ENCODE data around the gene CREB3.

DNA sequence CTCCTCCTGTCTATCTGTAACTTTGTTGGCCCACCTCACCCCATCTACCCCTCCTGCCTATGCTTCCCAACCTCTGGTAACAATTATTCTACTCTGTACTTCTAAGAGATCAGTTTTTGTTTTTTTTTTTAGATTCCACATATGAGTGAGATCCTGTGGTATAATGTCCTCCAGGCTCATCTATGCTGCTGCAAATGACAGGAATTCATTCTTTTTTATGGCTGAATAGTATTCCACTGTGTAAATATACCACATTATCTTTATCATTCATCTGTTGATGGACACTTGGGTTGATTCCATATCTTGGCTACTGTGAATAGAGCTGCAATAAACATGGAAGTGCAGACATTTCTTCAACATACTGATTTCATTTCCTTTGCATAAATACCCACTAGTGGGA, 51.0 kb downstream of the CREB3 start:
- TF ChIP-seq, protein P1, sequence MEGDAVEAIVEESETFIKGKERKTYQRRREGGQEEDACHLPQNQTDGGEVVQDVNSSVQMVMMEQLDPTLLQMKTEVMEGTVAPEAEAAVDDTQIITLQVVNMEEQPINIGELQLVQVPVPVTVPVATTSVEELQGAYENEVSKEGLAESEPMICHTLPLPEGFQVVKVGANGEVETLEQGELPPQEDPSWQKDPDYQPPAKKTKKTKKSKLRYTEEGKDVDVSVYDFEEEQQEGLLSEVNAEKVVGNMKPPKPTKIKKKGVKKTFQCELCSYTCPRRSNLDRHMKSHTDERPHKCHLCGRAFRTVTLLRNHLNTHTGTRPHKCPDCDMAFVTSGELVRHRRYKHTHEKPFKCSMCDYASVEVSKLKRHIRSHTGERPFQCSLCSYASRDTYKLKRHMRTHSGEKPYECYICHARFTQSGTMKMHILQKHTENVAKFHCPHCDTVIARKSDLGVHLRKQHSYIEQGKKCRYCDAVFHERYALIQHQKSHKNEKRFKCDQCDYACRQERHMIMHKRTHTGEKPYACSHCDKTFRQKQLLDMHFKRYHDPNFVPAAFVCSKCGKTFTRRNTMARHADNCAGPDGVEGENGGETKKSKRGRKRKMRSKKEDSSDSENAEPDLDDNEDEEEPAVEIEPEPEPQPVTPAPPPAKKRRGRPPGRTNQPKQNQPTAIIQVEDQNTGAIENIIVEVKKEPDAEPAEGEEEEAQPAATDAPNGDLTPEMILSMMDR (IDR thresholded peaks at IDR 0.05; ENCODE audit: poor library complexity, severe bottlenecking) = no peak
- TF ChIP-seq EP300 (conservative IDR thresholded peaks at IDR 0.05; ENCODE audit: poor library complexity, severe bottlenecking) (no peak), SMC3 (conservative IDR thresholded peaks at IDR 0.05; ENCODE audit: poor library complexity) (no peak), POLR2AphosphoS5 (IDR thresholded peaks at IDR 0.05) (no peak), MXI1 (conservative IDR thresholded peaks at IDR 0.05; ENCODE audit: poor library complexity, severe bottlenecking) (no peak), EZH2 (IDR thresholded peaks at IDR 0.05; ENCODE audit: borderline replicate concordance, insufficient read depth, low read length, poor library complexity, severe bottlenecking) (no peak), RAD21 (conservative IDR thresholded peaks at IDR 0.05) (no peak), TAF1 (IDR thresholded peaks at IDR 0.05; ENCODE audit: low read depth) (no peak)
- TF ChIP-seq, protein P2, sequence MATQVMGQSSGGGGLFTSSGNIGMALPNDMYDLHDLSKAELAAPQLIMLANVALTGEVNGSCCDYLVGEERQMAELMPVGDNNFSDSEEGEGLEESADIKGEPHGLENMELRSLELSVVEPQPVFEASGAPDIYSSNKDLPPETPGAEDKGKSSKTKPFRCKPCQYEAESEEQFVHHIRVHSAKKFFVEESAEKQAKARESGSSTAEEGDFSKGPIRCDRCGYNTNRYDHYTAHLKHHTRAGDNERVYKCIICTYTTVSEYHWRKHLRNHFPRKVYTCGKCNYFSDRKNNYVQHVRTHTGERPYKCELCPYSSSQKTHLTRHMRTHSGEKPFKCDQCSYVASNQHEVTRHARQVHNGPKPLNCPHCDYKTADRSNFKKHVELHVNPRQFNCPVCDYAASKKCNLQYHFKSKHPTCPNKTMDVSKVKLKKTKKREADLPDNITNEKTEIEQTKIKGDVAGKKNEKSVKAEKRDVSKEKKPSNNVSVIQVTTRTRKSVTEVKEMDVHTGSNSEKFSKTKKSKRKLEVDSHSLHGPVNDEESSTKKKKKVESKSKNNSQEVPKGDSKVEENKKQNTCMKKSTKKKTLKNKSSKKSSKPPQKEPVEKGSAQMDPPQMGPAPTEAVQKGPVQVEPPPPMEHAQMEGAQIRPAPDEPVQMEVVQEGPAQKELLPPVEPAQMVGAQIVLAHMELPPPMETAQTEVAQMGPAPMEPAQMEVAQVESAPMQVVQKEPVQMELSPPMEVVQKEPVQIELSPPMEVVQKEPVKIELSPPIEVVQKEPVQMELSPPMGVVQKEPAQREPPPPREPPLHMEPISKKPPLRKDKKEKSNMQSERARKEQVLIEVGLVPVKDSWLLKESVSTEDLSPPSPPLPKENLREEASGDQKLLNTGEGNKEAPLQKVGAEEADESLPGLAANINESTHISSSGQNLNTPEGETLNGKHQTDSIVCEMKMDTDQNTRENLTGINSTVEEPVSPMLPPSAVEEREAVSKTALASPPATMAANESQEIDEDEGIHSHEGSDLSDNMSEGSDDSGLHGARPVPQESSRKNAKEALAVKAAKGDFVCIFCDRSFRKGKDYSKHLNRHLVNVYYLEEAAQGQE (IDR thresholded peaks at IDR 0.05; ENCODE audit: borderline replicate concordance) = no peak

Measured in neural cell (in vitro differentiated cells).